ENCODE results near the gene SMG6. TPM values are rescaled to one million over a fixed set of nuclear protein-coding genes. Genes with fewer than 3 reads are reported as not detected.
A peak's percentile ranks its signal among the peaks of the same experiment; 100 is the strongest.

The SMG6 gene
- total RNA-seq, 1 donor from 2014 or later: 28.8 TPM

DNA sequence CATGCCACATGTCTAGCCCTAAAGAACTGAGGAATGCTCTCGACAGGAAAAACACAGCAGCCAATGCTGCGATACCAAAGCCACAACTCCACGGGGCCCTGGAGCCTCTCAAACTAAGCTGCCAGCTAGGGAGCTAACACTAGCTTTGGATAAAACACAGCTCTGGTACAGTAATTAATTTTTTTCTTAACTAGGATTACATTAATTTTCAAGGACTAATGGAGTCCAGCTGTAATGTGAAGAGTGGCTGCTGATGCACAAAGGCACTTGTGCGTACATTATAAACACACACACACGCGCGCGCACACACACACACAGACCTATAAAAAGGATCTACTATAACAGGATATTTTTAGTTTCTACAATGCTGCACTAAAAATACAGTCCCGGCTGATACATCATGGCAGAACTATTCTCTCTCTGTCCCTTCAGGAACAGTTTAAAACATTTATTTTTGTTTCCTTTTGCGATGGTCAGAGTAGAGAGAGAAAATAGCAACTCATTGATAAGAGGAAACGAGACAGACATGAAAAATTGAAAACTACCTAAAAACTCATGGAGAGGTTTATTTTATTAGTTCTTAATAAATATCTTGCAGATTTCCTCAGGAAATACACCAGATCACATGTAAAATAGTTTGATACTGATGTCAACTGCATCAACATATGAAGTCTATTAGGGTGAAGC, 88.5 kb downstream of the SMG6 start:
- H3K4me1 ChIP-seq: peaks cover 44% of the 10 kb centered on the region
- H3K9me3 ChIP-seq: no peaks in the 10 kb centered on the region
- peak overlapping the region; percentile 83 for H3K27ac ChIP-seq
- TF ChIP-seq CTCF (IDR thresholded peaks at IDR 0.05): no peak
- no peaks in the 10 kb centered on the region for H3K36me3 ChIP-seq
- H3K4me3 ChIP-seq: peak overlapping the region; percentile 33
- ATAC-seq: no peak
- intact Hi-C loops (cut with DNase I): no loop called here
- no peak for DNase-seq
- H3K27me3 ChIP-seq: no peaks in the 10 kb centered on the region

DNA sequence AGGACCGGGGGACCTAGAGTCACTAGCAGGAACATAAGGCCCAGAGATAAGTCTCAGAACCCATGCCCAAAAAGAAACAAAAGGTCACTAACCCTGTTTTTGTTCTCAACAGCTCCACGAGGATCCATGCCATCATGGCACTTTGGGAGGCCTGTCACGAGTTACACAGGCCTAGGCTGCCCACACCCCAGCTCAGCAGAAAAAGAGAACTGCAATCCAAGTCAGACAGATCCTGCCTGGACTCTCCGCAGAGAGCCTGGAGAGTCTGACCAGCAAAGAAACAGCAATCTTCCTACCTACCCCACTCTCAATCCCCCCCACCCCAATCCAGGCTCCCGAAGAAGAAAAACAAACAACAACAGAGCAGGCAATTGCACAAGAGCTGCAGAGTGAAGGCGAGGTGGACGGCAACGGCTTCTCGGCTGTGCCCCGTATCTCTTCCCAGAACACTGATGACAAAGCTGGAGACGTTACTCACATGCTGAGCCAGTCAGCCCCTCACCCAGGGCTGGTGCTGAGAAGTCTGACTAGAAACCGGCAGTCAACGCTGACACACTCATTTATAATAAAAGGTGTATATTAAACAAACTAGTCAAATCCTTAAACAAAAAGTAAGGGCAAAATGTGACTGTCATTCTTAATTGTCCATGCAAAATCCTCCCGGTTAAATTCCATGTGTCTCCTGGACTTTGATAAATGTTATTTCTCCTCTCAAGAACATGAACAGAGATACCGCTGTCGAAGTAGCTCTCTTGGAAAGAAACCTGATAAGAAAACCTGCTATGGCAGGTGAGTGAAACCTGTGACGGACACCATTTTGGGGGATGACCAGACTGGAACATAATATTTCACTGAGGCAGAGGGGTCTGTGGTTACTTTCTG, 89.3 kb downstream of the SMG6 start:
- Histone ChIP-seq H3K36me3 (no peaks in the 10 kb centered on the region), H3K27ac (peak overlapping the region; percentile 83), H3K27me3 (no peaks in the 10 kb centered on the region), H3K4me1 (peaks cover 44% of the 10 kb centered on the region), H3K9me3 (no peaks in the 10 kb centered on the region), H3K4me3 (no peak overlapping the region)
- no peak for TF ChIP-seq CTCF (IDR thresholded peaks at IDR 0.05)
- ATAC-seq: peak; percentile 83
- DNase-seq: peak; percentile 66
- intact Hi-C loops (cut with DNase I): no loop called here

- Histone ChIP-seq H3K36me3 (no peaks in the 10 kb centered on the region), H3K27me3 (no peaks in the 10 kb centered on the region), H3K9me3 (no peaks in the 10 kb centered on the region), H3K27ac (peak overlapping the region; percentile 83), H3K4me1 (peaks cover 44% of the 10 kb centered on the region), H3K4me3 (no peak overlapping the region)
- DNase-seq (no peak), ATAC-seq (no peak)
- intact Hi-C loops (cut with DNase I): no loop called here
- TF ChIP-seq CTCF (IDR thresholded peaks at IDR 0.05): no peak
Observed at GRCh38 chr17:2213291-2213960, 90.2 kb downstream of the SMG6 start.

GRCh38 chr17:2212400-2212981, 91.1 kb downstream of the SMG6 start:
- ATAC-seq: no peak
- no peak overlapping the region for H3K4me3 ChIP-seq
- no peaks in the 10 kb centered on the region for H3K36me3 ChIP-seq
- peak overlapping the region; percentile 83 for H3K27ac ChIP-seq
- TF ChIP-seq CTCF (IDR thresholded peaks at IDR 0.05): no peak
- intact Hi-C loops (cut with DNase I): no loop called here
- H3K27me3 ChIP-seq: no peaks in the 10 kb centered on the region
- H3K4me1 ChIP-seq: peaks cover 44% of the 10 kb centered on the region
- DNase-seq: no peak
- no peaks in the 10 kb centered on the region for H3K9me3 ChIP-seq

- Histone ChIP-seq H3K27me3 (no peaks in the 10 kb centered on the region), H3K4me1 (peaks cover 44% of the 10 kb centered on the region), H3K9me3 (no peaks in the 10 kb centered on the region), H3K36me3 (no peaks in the 10 kb centered on the region), H3K4me3 (no peak overlapping the region), H3K27ac (peak overlapping the region; percentile 83)
- no peak for ATAC-seq
- intact Hi-C loops (cut with DNase I): no loop called here
- TF ChIP-seq CTCF (IDR thresholded peaks at IDR 0.05): no peak
- DNase-seq: no peak
Observed at GRCh38 chr17:2211661-2212399, 91.8 kb downstream of the SMG6 start.
